COR-L47 (cell line): ENCODE data around the gene ANK3.

Experiments used
- DNase-seq: peaks from one replicate; lab custom pipeline; 2025; lab: John Stamatoyannopoulos, UW

Gene ANK3

GRCh38 chr10:60343254-60343653 lies 46.4 kb downstream of the ANK3 start:
- DNase-seq = no peak

GRCh38 chr10:60341969-60342368 lies 47.7 kb downstream of the ANK3 start:
- no peak for DNase-seq

GRCh38 chr10:60340973-60341372 lies 48.7 kb downstream of the ANK3 start:
- no peak for DNase-seq

GRCh38 chr10:60339757-60340156 lies 49.9 kb downstream of the ANK3 start:
- no peak for DNase-seq

- DNase-seq = no peak
Measured at GRCh38 chr10:60338786-60339185, 50.9 kb downstream of the ANK3 start.

GRCh38 chr10:60338002-60338564 lies 51.6 kb downstream of the ANK3 start:
- DNase-seq = no peak

GRCh38 chr10:60336901-60337630 lies 52.6 kb downstream of the ANK3 start:
- no peak for DNase-seq

- peak; percentile 4 for DNase-seq
Measured at GRCh38 chr10:60335708-60336107, 54.0 kb downstream of the ANK3 start.

- DNase-seq = no peak
Measured at GRCh38 chr10:60334991-60335390, 54.7 kb downstream of the ANK3 start.

- DNase-seq = no peak
Measured at GRCh38 chr10:60332371-60332770, 57.3 kb downstream of the ANK3 start.

GRCh38 chr10:60331886-60332285 lies 57.8 kb downstream of the ANK3 start:
- no peak for DNase-seq

GRCh38 chr10:60323162-60323561 lies 66.5 kb downstream of the ANK3 start:
- no peak for DNase-seq

- DNase-seq = no peak
Measured at GRCh38 chr10:60320666-60321065, 69.0 kb downstream of the ANK3 start.

GRCh38 chr10:60316029-60316428 lies 73.6 kb downstream of the ANK3 start:
- no peak for DNase-seq

GRCh38 chr10:60315311-60315710 lies 74.4 kb downstream of the ANK3 start:
- no peak for DNase-seq

- peak; percentile 49 for DNase-seq
Measured at GRCh38 chr10:60314069-60314940, 75.4 kb downstream of the ANK3 start.

- DNase-seq = no peak
Measured at GRCh38 chr10:60313589-60313952, 76.1 kb downstream of the ANK3 start.

- DNase-seq = no peak
Measured at GRCh38 chr10:60312818-60313588, 76.7 kb downstream of the ANK3 start.

GRCh38 chr10:60311821-60312220 lies 77.9 kb downstream of the ANK3 start:
- DNase-seq = no peak

GRCh38 chr10:60310740-60311139 lies 78.9 kb downstream of the ANK3 start:
- no peak for DNase-seq

GRCh38 chr10:60309891-60310290 lies 79.8 kb downstream of the ANK3 start:
- DNase-seq = no peak

- DNase-seq = no peak
Measured at GRCh38 chr10:60309371-60309770, 80.3 kb downstream of the ANK3 start.
